ENCODE results near the gene DNAJC3. TPM values are rescaled to one million over a fixed set of nuclear protein-coding genes. Genes with fewer than 3 reads are reported as not detected.

The DNAJC3 gene
- total and polyA plus RNA-seq, 2 experiments from 2014 or later, result 19.5 to 27.5 TPM

- ATAC-seq, result no peak
- Histone ChIP-seq H3K27me3 (ENCODE audit: insufficient read depth) (no peaks in the 10 kb centered on the region), H4K20me1 (replicated peaks; ENCODE audit: insufficient read depth) (peaks cover 8% of the 10 kb centered on the region), H3K4me1 (ENCODE audit: insufficient read depth) (peaks cover 6% of the 10 kb centered on the region; the same call in 1 of the 2 replicates), H3K79me2 (replicated peaks; ENCODE audit: insufficient read depth) (peaks cover 60% of the 10 kb centered on the region), H3K4me3 (no peak overlapping the region), H3F3A (replicated peaks; ENCODE audit: low read depth) (no peaks in the 10 kb centered on the region), H3K4me2 (no peak overlapping the region), H3K9me2 (ENCODE audit: insufficient read depth) (peaks cover 4% of the 10 kb centered on the region; the same call in 1 of the 2 replicates), H3K27ac (ENCODE audit: low read depth) (no peak overlapping the region), H3K36me3 (ENCODE audit: insufficient read depth) (no peaks in the 10 kb centered on the region; the same call in 1 of the 2 replicates), H2AFZ (no peak overlapping the region)
- H3K27ac Mint-ChIP-seq, result no peak overlapping the region
- no peak for DNase-seq (ENCODE audit: low spot score)
- no peaks in the 10 kb centered on the region for H3K36me3 Mint-ChIP-seq (ENCODE audit: low read depth)
- H3K4me3 Mint-ChIP-seq, result no peak overlapping the region
- H3K27me3 Mint-ChIP-seq (ENCODE audit: insufficient read depth, low read depth, poor library complexity), result no peaks in the 10 kb centered on the region
- peaks cover 5% of the 10 kb centered on the region; the same call in 2 of the 3 replicates for H3K4me1 Mint-ChIP-seq
- no peaks in the 10 kb centered on the region for H3K9me3 Mint-ChIP-seq
- TF ChIP-seq ZNF462 (CRISPR knock-in tag; IDR thresholded peaks at IDR 0.05), result no peak
- no peak for TF ChIP-seq ZNF331 (CRISPR knock-in tag; IDR thresholded peaks at IDR 0.05; ENCODE audit: low read depth)
- no peak for TF ChIP-seq NANOG (IDR thresholded peaks at IDR 0.05; ENCODE audit: borderline replicate concordance)
- no peak for TF ChIP-seq STAT1 (IDR thresholded peaks at IDR 0.05; ENCODE audit: unreplicated experiment)
- no peak for TF ChIP-seq ZNF114 (CRISPR knock-in tag; IDR thresholded peaks at IDR 0.05)
- no peak for TF ChIP-seq EZH2phosphoT487 (IDR thresholded peaks at IDR 0.05; ENCODE audit: unreplicated experiment)
- no peak for TF ChIP-seq EZH2 (IDR thresholded peaks at IDR 0.05; ENCODE audit: low read depth, unreplicated experiment)
- no peak for TF ChIP-seq POLR2AphosphoS5 (IDR thresholded peaks at IDR 0.05; ENCODE audit: low read depth)
- no peak for TF ChIP-seq REST (IDR thresholded peaks at IDR 0.05; ENCODE audit: unreplicated experiment)
Observed at GRCh38 chr13:95703576-95703975, 26.6 kb downstream of the DNAJC3 start.

Measured in GM23338 (cell line).